Pons (tissue), 1 donor: ENCODE measurements around the gene BSDC1.
A peak's percentile ranks its signal among the peaks of the same experiment; 100 is the strongest.

Source experiments
- DNase-seq: peaks from one replicate; pipeline ENCODE4 v3.0.0-alpha.2; 2016; ENCODE audit warnings: low spot score

The BSDC1 gene

GRCh38 chr1:32336963-32337675 lies 57.1 kb downstream of the BSDC1 start:
- DNase-seq, result no peak

DNA sequence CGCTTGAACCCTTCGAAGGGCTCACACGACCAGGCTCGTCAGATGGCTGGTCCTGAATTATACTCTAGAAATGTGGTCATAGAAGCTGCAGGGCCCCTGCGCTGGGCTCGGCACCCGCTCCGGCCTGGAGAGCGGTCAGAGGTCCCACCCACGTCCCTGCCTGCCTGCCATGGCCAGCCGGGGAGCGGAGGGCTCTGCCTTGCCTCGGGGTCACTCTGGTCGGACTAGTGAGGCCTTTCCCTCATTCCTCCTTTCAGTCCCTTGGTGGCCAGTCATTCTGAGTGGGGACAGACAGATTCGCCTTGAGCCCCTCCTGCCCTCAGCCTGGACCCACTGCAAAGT lies 57.7 kb downstream of the BSDC1 start:
- no peak for DNase-seq

DNA sequence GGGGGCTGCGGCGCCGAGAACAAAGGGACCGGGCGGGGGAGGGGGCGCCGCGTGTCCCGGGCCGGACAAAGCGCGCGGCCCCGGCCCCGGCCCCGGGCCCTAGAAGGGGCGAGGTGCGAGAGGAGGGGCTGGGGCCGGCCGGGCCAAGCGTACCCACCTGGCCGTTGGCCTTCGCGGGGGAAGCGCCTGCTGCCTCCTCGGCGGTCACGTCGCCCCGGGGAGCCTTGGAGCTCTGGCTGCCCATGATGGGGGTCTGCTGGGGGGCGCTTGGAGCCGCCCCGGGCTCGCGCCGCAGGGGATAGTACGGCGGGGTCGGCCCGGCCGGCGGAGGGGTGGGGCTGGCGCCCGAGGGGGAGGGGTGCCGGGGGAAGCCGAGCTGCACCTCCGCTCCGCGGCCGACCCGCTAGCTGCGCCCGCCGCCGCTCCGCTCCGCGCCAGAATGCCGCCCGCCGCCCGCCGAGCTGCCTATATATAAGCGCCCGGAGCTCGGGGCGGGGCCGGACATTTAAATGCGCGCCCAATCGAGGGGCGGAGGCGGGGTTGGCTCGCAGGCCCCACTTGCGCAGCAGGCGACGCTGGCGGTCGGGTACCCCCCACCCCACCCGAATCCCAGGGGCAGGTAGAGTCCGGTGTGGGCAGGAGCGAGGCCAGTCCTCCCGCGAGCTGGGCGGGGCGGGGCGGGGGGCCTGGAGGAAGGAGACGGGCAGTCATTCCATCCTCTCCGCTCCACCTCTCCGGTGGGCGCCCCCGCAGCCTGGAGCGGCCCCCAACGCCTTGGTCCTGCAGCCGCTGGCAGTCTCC lies 58.3 kb downstream of the BSDC1 start, which contains the start of gene MARCKSL1:
MARCKSL1 (minus strand) TSS at position 444 of the 801 bp plus-strand sequence; CDS start at position 244, 200 bp downstream.
- no peak for DNase-seq

GRCh38 chr1:32335535-32335789 lies 58.8 kb downstream of the BSDC1 start:
- no peak for DNase-seq

- DNase-seq, result no peak
These were observed 59.2 kb downstream of the BSDC1 start for GRCh38 chr1:32334864-32335534.

DNA sequence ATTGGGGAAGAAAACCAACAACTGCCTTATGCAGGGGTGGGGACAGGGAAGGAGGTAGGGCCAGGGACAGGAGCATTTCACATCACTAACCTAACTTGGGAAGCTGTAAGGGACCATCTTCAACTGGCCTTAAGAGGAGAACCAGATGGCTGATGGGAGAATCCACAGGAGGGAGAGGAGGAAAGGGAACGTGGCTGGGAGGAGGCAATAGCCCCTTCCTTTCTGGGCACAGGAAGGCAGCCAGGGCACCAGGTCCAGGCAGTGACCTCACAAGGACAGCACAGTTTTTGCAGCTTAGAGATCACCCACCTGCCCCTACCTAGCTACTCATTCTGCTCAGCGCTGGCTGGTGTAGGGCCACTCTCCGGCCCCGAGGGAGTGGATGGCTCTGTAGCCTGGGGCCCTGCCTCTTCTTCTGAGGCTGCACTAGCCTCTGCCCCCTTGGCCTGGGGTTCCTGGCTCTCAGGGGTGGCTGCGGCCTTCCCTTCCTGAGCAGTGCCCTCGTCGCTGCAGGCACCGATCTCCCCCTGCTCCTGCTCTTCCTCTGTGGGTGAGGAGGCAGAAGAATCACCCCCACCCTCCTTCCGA lies 59.9 kb downstream of the BSDC1 start:
- DNase-seq, result no peak

GRCh38 chr1:32333251-32333963 lies 60.8 kb downstream of the BSDC1 start:
- DNase-seq, result no peak

DNA sequence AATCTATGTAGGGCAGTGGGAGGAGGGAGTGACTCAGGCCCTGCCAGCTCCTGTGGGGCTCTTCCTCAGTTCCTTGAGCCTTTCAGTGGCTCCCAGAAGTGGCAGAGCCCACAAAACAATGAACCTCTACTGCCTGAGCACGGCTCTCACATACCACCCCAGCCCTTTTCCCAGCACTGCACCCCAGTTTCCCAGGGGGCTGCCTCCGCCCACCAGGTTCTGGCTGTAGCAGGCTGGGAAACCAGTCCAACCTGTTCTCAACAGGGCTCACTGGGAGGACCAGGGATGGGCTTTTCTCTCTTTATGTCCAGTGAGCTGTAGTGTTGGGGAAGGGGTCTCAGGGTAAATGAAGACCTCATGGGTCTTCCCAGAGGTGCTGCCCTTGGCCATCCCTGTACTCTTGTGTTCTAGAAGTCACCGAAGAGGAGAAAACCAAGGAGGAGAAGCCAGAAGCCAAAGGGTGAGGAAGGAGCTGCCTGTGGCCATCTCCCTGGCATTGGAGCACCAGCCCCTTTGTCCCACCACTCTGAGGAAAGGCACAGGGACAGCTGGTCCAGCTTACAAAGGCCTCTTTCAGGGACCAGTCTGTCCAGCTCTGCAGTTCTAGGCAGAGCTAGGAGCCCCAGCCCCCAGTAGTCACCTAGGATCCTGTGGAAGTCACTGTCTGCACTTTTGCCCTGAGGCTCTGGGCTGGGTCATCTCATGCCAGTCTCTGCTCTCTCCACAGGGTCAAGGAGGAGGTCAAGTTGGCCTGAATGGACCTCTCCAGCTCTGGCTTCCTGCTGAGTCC lies 61.8 kb downstream of the BSDC1 start:
- DNase-seq, result peak; percentile 88

DNA sequence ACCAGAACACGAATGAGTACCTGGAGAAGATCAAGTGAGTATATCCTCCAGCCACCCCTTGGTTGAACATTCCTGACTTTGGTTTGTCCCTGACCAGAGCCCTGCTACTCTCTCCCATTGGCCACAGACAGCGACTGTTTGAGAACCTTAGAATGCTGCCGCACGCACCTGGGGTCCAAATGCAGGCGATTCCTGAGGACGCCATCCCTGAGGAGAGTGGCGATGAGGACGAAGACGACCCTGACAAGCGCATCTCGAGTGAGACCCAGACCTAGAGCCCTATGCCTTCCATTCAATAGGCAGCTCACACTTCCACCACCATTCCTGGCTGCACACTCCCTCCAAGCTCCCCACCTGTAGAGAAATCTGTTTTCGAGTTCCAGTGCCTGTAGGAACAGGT lies 62.7 kb downstream of the BSDC1 start:
- DNase-seq, result no peak

- DNase-seq, result no peak
These were observed 63.6 kb downstream of the BSDC1 start for GRCh38 chr1:32330558-32331151.

GRCh38 chr1:32329931-32330466 lies 64.2 kb downstream of the BSDC1 start:
- no peak for DNase-seq

DNA sequence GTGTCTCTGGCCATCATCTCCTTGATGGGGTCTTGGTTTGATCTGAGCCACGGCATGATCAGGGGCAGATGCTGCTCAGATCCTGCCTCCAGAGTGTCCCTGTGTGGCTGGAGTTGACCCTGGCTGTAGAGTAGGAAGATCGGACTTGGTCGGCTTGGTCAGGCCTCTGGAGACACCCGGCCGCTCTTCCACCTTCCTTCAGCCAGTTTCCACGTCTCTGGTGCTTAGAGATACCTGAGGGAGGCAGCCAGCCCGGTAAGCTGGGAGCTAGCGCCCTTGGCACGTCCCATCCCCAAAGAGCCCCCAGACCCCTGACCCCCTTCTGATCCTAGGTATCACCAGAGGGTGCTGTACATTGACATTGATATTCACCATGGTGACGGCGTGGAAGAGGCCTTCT lies 67.0 kb downstream of the BSDC1 start:
- DNase-seq, result no peak

- no peak for DNase-seq
These were observed 72.4 kb downstream of the BSDC1 start for GRCh38 chr1:32321712-32322291.

- DNase-seq, result no peak
These were observed 75.9 kb downstream of the BSDC1 start for GRCh38 chr1:32318127-32318869.

DNA sequence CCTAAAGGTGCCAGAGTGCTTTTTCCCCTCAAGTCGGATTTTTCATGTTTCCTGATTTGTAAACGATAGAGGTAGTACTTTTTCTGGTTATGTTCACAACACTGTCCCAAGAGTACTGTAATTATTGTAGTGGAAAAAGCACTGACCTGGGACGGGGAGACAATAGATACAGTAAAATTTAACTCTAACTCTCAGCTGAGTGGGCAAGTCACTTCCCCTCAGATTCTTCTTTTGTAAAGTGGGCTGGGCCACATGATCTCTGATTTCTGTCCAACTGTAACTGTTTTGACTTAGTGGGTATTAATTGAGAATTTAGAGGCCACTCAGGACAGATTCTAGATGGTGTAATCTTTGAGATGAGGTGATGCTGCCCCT lies 77.4 kb downstream of the BSDC1 start:
- DNase-seq, result no peak
